ENCODE measurements around the gene TSHZ3.

The TSHZ3 gene

DNA sequence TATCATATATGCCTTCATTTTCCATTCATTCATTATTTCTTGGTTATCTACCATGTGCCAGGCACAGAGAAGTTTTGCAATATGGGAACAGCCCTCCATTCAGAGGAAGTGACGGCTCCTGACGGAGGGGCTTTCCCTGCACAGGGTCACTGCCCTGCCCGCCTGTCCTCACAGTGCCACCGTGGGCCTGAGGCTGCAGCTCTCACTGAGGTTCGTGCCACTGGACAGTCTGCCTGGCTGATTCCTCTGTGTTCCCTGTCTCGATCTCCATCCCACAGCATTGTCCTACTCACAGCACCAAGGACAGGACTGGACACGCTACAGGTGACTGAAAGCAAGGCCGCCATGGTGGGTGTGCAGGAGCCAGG lies 92.7 kb downstream of the TSHZ3 start:
- no peak overlapping the region for H3K4me3 ChIP-seq (replicated peaks; ENCODE audit: low read depth, low read length)
- TF ChIP-seq, protein P1, sequence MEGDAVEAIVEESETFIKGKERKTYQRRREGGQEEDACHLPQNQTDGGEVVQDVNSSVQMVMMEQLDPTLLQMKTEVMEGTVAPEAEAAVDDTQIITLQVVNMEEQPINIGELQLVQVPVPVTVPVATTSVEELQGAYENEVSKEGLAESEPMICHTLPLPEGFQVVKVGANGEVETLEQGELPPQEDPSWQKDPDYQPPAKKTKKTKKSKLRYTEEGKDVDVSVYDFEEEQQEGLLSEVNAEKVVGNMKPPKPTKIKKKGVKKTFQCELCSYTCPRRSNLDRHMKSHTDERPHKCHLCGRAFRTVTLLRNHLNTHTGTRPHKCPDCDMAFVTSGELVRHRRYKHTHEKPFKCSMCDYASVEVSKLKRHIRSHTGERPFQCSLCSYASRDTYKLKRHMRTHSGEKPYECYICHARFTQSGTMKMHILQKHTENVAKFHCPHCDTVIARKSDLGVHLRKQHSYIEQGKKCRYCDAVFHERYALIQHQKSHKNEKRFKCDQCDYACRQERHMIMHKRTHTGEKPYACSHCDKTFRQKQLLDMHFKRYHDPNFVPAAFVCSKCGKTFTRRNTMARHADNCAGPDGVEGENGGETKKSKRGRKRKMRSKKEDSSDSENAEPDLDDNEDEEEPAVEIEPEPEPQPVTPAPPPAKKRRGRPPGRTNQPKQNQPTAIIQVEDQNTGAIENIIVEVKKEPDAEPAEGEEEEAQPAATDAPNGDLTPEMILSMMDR (IDR thresholded peaks at IDR 0.05; ENCODE audit: low read length, missing control alignments), result no peak
- no peak for DNase-seq (ENCODE audit: low read depth)

DNA sequence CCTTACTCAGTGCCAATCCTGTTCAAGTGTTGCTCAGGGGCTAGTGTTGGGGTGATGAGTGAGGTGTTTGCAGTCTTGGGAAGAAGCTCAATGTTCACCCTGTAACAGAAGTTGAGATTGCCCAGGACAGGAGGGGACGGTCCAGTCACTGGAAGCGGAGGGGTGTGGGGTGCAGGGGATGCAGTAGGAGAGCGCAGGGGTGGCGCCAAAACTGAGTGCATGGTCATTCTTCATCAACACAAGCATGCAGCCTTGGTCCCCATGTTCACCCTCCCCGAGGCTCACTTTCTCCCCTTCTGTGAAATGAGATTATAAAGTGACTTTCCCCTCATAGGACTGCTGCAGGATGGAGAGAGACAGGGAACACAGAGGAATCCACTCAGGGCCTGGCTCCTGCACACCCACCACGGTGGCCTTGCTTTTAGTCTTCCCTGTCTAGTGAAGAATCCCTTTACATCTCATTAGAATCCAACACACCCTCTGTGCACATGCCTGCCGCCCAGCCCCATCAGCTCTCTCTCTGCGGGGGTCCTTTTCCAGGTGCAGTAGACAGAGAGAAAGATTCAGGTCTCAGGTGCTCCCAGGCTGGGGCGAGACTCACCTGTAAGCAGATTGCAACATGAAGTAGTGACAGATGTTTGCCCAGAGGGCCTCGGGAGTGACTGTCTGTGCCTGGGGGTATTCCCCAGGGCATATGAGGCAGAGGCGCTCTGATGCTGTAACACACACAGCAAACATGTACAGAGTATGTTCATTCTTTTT lies 93.2 kb downstream of the TSHZ3 start:
- DNase-seq (ENCODE audit: low read depth), result no peak
- TF ChIP-seq, protein P1 (IDR thresholded peaks at IDR 0.05; ENCODE audit: low read length, missing control alignments), result no peak
- H3K4me3 ChIP-seq (replicated peaks; ENCODE audit: low read depth, low read length), result no peak overlapping the region

DNA sequence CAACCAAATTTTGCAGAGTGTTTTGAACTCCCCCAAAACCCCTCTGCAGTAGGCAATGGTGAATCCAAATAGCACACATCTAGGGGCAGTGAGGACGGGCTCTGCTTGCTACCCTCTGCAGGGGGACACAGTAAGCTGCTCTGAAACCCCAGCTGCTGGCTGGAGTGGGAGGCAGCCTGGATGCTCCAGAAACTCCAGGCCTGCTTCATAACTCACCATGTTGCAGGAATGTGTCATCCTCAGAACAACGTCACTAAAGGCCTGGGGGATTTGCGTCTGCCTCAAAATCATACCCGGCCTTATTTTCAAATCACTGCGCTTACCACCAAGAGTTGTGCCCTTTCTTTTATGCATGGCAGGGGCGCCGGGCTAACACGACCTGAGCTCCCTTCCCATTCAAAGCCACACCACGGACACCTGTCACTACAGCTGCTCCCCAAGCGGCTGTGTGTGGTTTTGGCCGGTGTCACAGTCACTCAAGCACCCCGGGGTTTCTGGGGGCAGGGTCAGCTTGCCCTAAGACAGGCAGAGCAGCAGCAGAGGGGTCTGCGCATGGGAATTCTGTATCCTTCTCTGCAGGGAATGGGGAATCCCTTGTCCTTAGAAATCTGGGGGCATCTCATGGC lies 93.9 kb downstream of the TSHZ3 start:
- TF ChIP-seq, protein P1 (IDR thresholded peaks at IDR 0.05; ENCODE audit: low read length, missing control alignments), result no peak
- H3K4me3 ChIP-seq (replicated peaks; ENCODE audit: low read depth, low read length), result no peak overlapping the region
- DNase-seq (ENCODE audit: low read depth), result no peak

DNA sequence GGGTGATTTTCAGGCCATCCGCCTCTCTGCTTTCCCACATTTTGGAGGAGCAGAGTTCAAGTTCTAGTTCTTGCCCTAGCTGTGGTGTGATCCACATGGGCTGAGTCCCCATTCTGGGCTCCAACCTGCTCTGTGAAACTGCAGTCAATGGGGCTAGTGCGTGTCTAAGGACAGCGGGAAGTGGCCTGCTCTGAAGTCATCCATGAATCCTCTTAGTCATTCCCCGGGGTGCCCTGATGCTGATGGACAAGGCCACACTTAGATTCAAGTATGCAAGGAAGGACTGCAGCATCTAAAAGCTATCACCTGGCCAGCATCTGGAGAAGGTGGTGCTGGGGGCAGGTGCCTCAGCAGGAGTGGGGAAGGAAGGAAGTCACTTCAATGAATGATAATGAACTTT lies 94.6 kb downstream of the TSHZ3 start:
- H3K4me3 ChIP-seq (replicated peaks; ENCODE audit: low read depth, low read length), result no peak overlapping the region
- TF ChIP-seq, protein P1 (IDR thresholded peaks at IDR 0.05; ENCODE audit: low read length, missing control alignments), result no peak
- no peak for DNase-seq (ENCODE audit: low read depth)

DNA sequence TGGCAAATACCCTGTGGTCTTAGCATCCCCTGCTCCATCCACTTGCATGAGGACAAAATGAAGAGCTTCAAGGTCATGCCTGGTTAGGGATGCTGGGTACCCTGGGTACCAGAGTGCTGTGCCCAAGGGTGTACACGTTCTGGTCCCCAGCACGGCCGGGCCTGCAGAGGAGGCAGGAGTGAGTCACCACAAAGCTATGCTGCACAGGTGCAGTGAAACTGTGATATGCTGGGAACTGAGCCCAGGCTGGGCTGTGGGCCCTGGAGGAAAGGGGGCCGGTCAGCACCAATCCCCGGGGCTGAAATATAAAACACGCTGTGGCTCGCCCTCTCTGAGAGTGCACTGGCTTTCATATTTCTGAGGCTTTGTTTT lies 95.1 kb downstream of the TSHZ3 start:
- TF ChIP-seq, protein P1 (IDR thresholded peaks at IDR 0.05; ENCODE audit: low read length, missing control alignments), result no peak
- no peak overlapping the region for H3K4me3 ChIP-seq (replicated peaks; ENCODE audit: low read depth, low read length)
- peak; percentile 31 for DNase-seq (ENCODE audit: low read depth)

DNA sequence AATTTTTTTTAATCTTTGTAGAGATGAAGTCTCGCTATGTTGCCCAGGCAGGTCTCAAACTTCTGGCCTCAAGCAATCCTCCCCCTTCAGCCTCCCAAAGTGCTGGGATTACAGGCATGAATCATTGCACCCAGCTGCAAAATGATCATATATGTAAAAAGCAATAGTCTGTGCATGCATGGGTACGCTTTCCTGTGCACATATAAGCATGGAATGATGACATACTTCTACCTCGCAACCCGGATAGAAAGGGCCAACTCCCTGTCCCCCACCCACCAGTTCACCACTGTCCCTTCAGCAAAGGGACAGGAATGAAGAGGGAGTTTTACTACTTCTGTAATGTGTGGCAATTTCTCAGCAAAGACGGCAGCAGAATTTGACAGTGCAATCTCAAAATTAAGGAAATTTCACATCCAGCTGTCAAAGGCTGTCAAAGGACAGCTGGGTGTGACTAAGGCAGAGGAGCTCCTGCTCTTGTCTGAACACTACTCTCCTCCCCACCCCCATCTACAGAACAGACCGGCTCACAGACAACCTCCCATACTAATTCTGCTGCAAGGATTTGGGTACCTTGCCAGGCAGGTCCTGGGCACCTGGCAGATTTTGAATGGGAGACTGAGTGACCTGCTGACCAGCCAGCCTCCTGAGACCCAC lies 95.6 kb downstream of the TSHZ3 start:
- TF ChIP-seq, protein P1 (IDR thresholded peaks at IDR 0.05; ENCODE audit: low read length, missing control alignments), result no peak
- DNase-seq (ENCODE audit: low read depth), result no peak
- no peak overlapping the region for H3K4me3 ChIP-seq (replicated peaks; ENCODE audit: low read depth, low read length)

Measured in fibroblast of pulmonary artery (primary cell).